GM18526 (cell line): ENCODE measurements around the gene GLIS1.

Source experiments
- POLR2A ChIP-seq: IDR thresholded peaks from 3 replicates; pipeline ENCODE4 v1.6.1; 2011; ENCODE audit not compliant: insufficient read length; ENCODE audit errors: extremely low read depth

Gene GLIS1

GRCh38 chr1:53618500-53619366 is 120.2 kb downstream of the GLIS1 start:
- no peak for TF ChIP-seq POLR2A

- no peak for TF ChIP-seq POLR2A
These were observed 121.0 kb downstream of the GLIS1 start for GRCh38 chr1:53617851-53618499.

GRCh38 chr1:53617382-53617781 is 121.6 kb downstream of the GLIS1 start:
- TF ChIP-seq POLR2A: no peak

GRCh38 chr1:53616927-53617326 is 122.0 kb downstream of the GLIS1 start:
- no peak for TF ChIP-seq POLR2A

GRCh38 chr1:53616511-53616910 is 122.5 kb downstream of the GLIS1 start:
- no peak for TF ChIP-seq POLR2A

GRCh38 chr1:53615101-53615500 is 123.9 kb downstream of the GLIS1 start:
- TF ChIP-seq POLR2A: no peak

- no peak for TF ChIP-seq POLR2A
These were observed 124.5 kb downstream of the GLIS1 start for GRCh38 chr1:53614231-53615021.

GRCh38 chr1:53608676-53609075 is 130.3 kb downstream of the GLIS1 start:
- no peak for TF ChIP-seq POLR2A

GRCh38 chr1:53608071-53608470 is 130.9 kb downstream of the GLIS1 start:
- TF ChIP-seq POLR2A: no peak

- no peak for TF ChIP-seq POLR2A
These were observed 132.3 kb downstream of the GLIS1 start for GRCh38 chr1:53606651-53607051.

GRCh38 chr1:53606197-53606596 is 132.8 kb downstream of the GLIS1 start:
- TF ChIP-seq POLR2A: no peak

GRCh38 chr1:53605181-53605580 is 133.8 kb downstream of the GLIS1 start:
- TF ChIP-seq POLR2A: no peak

GRCh38 chr1:53604291-53604919 is 134.6 kb downstream of the GLIS1 start:
- TF ChIP-seq POLR2A: no peak

GRCh38 chr1:53603431-53603830 is 135.5 kb downstream of the GLIS1 start:
- TF ChIP-seq POLR2A: no peak

GRCh38 chr1:53601867-53602775 is 136.8 kb downstream of the GLIS1 start:
- TF ChIP-seq POLR2A: no peak
